Measurements from ENCODE around the gene BOD1. TPM values are rescaled to one million over a fixed set of nuclear protein-coding genes. Genes with fewer than 3 reads are reported as not detected.
A peak's percentile ranks its signal among the peaks of the same experiment; 100 is the strongest.

Gene BOD1
- total and polyA plus RNA-seq, 10 of the 15 experiments (the other 5 are each of a cell fraction or from before 2014, with no cell fraction given) = 14.1 to 35.8 (median 29.6) TPM

DNA sequence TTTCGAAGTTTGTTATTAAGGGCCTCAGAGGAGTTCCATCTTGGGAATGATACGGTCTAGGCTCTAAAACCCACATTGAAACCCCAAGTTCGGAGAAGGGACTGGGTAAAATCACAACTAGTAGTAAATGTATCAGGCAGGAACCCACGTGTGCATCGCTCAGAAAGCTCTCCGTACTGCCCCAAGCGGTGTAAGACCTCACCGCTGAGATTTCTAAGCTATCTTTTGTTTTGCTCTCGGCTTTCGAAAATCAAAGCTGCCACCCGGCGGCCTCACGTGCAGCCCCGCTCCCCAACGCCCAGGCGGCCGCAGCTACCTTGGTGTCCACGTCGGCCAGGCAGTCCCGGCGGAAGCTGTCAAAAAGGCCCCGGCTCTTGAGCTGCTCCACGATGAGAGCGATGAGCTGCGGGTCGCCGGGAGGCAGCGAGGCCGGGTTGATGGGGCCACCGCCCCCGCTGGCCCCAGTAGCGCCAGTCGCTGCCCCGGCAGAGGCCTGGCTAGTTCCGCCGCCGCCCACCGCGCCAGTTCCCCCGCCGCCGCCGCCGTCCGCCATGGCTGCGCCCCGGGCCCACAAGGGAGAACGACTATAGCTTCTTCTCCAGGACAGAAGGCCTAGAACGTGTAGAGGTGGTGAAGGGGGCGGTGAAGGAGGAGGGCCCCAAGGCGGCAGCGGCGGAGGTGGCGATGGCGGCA is 420 bp downstream of the BOD1 start (continued):
- TF ChIP-seq, protein P1, sequence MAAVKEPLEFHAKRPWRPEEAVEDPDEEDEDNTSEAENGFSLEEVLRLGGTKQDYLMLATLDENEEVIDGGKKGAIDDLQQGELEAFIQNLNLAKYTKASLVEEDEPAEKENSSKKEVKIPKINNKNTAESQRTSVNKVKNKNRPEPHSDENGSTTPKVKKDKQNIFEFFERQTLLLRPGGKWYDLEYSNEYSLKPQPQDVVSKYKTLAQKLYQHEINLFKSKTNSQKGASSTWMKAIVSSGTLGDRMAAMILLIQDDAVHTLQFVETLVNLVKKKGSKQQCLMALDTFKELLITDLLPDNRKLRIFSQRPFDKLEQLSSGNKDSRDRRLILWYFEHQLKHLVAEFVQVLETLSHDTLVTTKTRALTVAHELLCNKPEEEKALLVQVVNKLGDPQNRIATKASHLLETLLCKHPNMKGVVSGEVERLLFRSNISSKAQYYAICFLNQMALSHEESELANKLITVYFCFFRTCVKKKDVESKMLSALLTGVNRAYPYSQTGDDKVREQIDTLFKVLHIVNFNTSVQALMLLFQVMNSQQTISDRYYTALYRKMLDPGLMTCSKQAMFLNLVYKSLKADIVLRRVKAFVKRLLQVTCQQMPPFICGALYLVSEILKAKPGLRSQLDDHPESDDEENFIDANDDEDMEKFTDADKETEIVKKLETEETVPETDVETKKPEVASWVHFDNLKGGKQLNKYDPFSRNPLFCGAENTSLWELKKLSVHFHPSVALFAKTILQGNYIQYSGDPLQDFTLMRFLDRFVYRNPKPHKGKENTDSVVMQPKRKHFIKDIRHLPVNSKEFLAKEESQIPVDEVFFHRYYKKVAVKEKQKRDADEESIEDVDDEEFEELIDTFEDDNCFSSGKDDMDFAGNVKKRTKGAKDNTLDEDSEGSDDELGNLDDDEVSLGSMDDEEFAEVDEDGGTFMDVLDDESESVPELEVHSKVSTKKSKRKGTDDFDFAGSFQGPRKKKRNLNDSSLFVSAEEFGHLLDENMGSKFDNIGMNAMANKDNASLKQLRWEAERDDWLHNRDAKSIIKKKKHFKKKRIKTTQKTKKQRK (IDR thresholded peaks at IDR 0.05; ENCODE audit: low read depth, low read length) = no peak
- peak; percentile 70 to 82 (median 77) for TF ChIP-seq CTCF (IDR thresholded peaks at IDR 0.05 in 2 of 3, conservative IDR thresholded peaks at IDR 0.05 in 1 of 3; ENCODE audit: control insufficient read depth in 2 of 3, extremely low read depth in 1 of 3, insufficient read depth in 1 of 3, low read depth in 3 of 3, low read length in 3 of 3)
- no peak for TF ChIP-seq NFYB (IDR thresholded peaks at IDR 0.05; ENCODE audit: insufficient read depth, low read depth, low read length)
- TF ChIP-seq PRDM15 (CRISPR knock-in tag; IDR thresholded peaks at IDR 0.05) = no peak
- TF ChIP-seq BHLHE40 (IDR thresholded peaks at IDR 0.05; ENCODE audit: borderline replicate concordance in 1 of 2, low read depth in 2 of 2, low read length in 1 of 2) = peak; percentile 98 to 99
- peak; percentile 25 for TF ChIP-seq KLF5 (IDR thresholded peaks at IDR 0.05; ENCODE audit: partially characterized antibody)
- TF ChIP-seq EGR1 (IDR thresholded peaks at IDR 0.05; ENCODE audit: borderline replicate concordance in 1 of 2, low read depth in 2 of 2, low read length in 2 of 2) = peak in 1 of 2 experiments; percentile 72; a peak in 1 of 3 replicates
- no peak for TF ChIP-seq FOXK2 (IDR thresholded peaks at IDR 0.05)
- TF ChIP-seq NR2F1 (conservative IDR thresholded peaks at IDR 0.05) = peak; percentile 65
- peak; percentile 76; the same call in 1 of the 2 replicates for TF ChIP-seq ZNF207 (IDR thresholded peaks at IDR 0.05; ENCODE audit: borderline replicate concordance)
- TF ChIP-seq, protein P2, sequence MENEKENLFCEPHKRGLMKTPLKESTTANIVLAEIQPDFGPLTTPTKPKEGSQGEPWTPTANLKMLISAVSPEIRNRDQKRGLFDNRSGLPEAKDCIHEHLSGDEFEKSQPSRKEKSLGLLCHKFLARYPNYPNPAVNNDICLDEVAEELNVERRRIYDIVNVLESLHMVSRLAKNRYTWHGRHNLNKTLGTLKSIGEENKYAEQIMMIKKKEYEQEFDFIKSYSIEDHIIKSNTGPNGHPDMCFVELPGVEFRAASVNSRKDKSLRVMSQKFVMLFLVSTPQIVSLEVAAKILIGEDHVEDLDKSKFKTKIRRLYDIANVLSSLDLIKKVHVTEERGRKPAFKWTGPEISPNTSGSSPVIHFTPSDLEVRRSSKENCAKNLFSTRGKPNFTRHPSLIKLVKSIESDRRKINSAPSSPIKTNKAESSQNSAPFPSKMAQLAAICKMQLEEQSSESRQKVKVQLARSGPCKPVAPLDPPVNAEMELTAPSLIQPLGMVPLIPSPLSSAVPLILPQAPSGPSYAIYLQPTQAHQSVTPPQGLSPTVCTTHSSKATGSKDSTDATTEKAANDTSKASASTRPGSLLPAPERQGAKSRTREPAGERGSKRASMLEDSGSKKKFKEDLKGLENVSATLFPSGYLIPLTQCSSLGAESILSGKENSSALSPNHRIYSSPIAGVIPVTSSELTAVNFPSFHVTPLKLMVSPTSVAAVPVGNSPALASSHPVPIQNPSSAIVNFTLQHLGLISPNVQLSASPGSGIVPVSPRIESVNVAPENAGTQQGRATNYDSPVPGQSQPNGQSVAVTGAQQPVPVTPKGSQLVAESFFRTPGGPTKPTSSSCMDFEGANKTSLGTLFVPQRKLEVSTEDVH (IDR thresholded peaks at IDR 0.05; ENCODE audit: low read depth, partially characterized antibody) = no peak
- TF ChIP-seq RUNX3 (IDR thresholded peaks at IDR 0.05; ENCODE audit: low read length) = no peak
- peak; percentile 87; the same call in 1 of the 2 replicates for TF ChIP-seq NKRF (conservative IDR thresholded peaks at IDR 0.05)

All from GM12878 (cell line).